ENCODE data around the gene HK1.

Gene HK1

GRCh38 chr10:69411476-69411875, 133.2 kb downstream of the HK1 start:
- in situ Hi-C loops (cut with MboI; ENCODE audit: low pct_unique_long_range_greater_than_20kb, low sequenced_read_pairs, unreplicated experiment), result no loop called here
- DNase-seq (ENCODE audit: low spot score), result no peak
- TF ChIP-seq CTCF (IDR thresholded peaks at IDR 0.05; ENCODE audit: extremely low read depth, insufficient read depth, missing control alignments), result no peak

- TF ChIP-seq CTCF (IDR thresholded peaks at IDR 0.05; ENCODE audit: extremely low read depth, insufficient read depth, missing control alignments), result no peak
- no peak for DNase-seq (ENCODE audit: low spot score)
- in situ Hi-C loops (cut with MboI; ENCODE audit: low pct_unique_long_range_greater_than_20kb, low sequenced_read_pairs, unreplicated experiment), result no loop called here
Observed at GRCh38 chr10:69412232-69412790, 134.0 kb downstream of the HK1 start.

GRCh38 chr10:69413221-69413865, 135.0 kb downstream of the HK1 start:
- peak; percentile 69 for TF ChIP-seq CTCF (IDR thresholded peaks at IDR 0.05; ENCODE audit: extremely low read depth, insufficient read depth, missing control alignments)
- in situ Hi-C loops (cut with MboI; ENCODE audit: low pct_unique_long_range_greater_than_20kb, low sequenced_read_pairs, unreplicated experiment), result no loop called here
- DNase-seq (ENCODE audit: low spot score), result peak; percentile 67

GRCh38 chr10:69414036-69415018, 136.0 kb downstream of the HK1 start:
- in situ Hi-C loops (cut with MboI; ENCODE audit: low pct_unique_long_range_greater_than_20kb, low sequenced_read_pairs, unreplicated experiment), result no loop called here
- TF ChIP-seq CTCF (IDR thresholded peaks at IDR 0.05; ENCODE audit: extremely low read depth, insufficient read depth, missing control alignments), result no peak
- no peak for DNase-seq (ENCODE audit: low spot score)

- in situ Hi-C loops (cut with MboI; ENCODE audit: low pct_unique_long_range_greater_than_20kb, low sequenced_read_pairs, unreplicated experiment), result no loop called here
- no peak for DNase-seq (ENCODE audit: low spot score)
- TF ChIP-seq CTCF (IDR thresholded peaks at IDR 0.05; ENCODE audit: extremely low read depth, insufficient read depth, missing control alignments), result no peak
Observed at GRCh38 chr10:69415049-69415448, 136.8 kb downstream of the HK1 start.

- no peak for DNase-seq (ENCODE audit: low spot score)
- TF ChIP-seq CTCF (IDR thresholded peaks at IDR 0.05; ENCODE audit: extremely low read depth, insufficient read depth, missing control alignments), result no peak
- in situ Hi-C loops (cut with MboI; ENCODE audit: low pct_unique_long_range_greater_than_20kb, low sequenced_read_pairs, unreplicated experiment), result no loop called here
Observed at GRCh38 chr10:69415951-69416350, 137.7 kb downstream of the HK1 start.
